K562 (cell line): ENCODE results near the gene GRB14. TPM values are rescaled to one million over a fixed set of nuclear protein-coding genes. Genes with fewer than 3 reads are reported as not detected.
A peak's percentile ranks its signal among the peaks of the same experiment; 100 is the strongest.

Experiments
- ATAC-seq: fragments of 200-7000 bp; cut with Tn5 transposase; 3 replicates; pipeline ENCODE4 v1.9.1; 2020; ENCODE audit warnings: moderate library complexity
- BruUV-seq: library from RNA; stranded (reverse); fragments of 400-500 nt; replicated peaks from 2 replicates; lab custom pipeline; 2021; lab: Mats Ljungman, UMichigan
- CTCF ChIA-PET: fragments of 300-600 bp; formaldehyde crosslinking; extraction: SDS; loops from one replicate; lab custom pipeline; 2021; ENCODE audit warnings: low intra/inter-chr PET ratio; lab: Yijun Ruan, JAX
- POLR2A ChIA-PET: fragments of 300-600, 350-650 bp; sonication (Branson Sonifier 250); formaldehyde crosslinking; extraction: SDS; loops from one replicate; lab custom pipeline; 2021; ENCODE audit warnings: antibody characterized with exemption, inconsistent platforms; lab: Yijun Ruan, JAX
- DNase-seq, 4 experiments: peaks; one replicate each; pipeline versions ENCODE4 v3.0.0 to v3.0.0-alpha.2; 2011 to 2018; ENCODE audit warnings: low spot score in 3 of 4, mixed read lengths in 3 of 4; ENCODE audit errors: extremely low read depth in 1 of 4
- FAIRE-seq: peaks from 2 replicates; lab custom pipeline; 2011; peaks lifted over from hg19 to GRCh38; lab: Jason Lieb, UNC
- H2AFZ ChIP-seq: 2 replicates; pipeline ENCODE4 v1.6.0; 2011; ENCODE audit warnings: low read depth, low read length, control low read depth, inconsistent platforms
- H3K27ac ChIP-seq: fragments of 200-600 bp; 3 replicates; pipeline ENCODE4 v1.8.0; 2011; ENCODE audit warnings: low read depth, mild to moderate bottlenecking, control low read depth, inconsistent platforms, low read length, moderate library complexity, mixed read lengths; ENCODE audit errors: extremely low read depth
- H3K27me3 ChIP-seq, 2 experiments: fragments of 300-600 bp in 1 of 2; 2 replicates in 1 of 2; 3 replicates in 1 of 2; pipeline versions ENCODE4 v1.6.0 to v1.8.0; 2011; ENCODE audit warnings: inconsistent platforms in 2 of 2, low read length in 2 of 2, mild to moderate bottlenecking in 1 of 2, mixed read lengths in 1 of 2, moderate library complexity in 1 of 2; ENCODE audit not compliant: control insufficient read depth in 2 of 2, insufficient read depth in 2 of 2
- H3K36me3 ChIP-seq: fragments of 300-600 bp; 3 replicates; pipeline ENCODE4 v1.8.0; 2011; ENCODE audit warnings: mild to moderate bottlenecking, low read length, inconsistent platforms; ENCODE audit not compliant: control insufficient read depth, insufficient read depth
- H3K4me1 ChIP-seq, 2 experiments: fragments of 200-600 bp in 1 of 2; replicated peaks in 1 of 2; 2 replicates in 1 of 2; 3 replicates in 1 of 2; pipeline versions ENCODE4 v1.5.1 to v1.8.0; 2011; ENCODE audit warnings: inconsistent platforms in 2 of 2, low read length in 2 of 2, mild to moderate bottlenecking in 1 of 2, mixed read lengths in 1 of 2, moderate library complexity in 1 of 2; ENCODE audit not compliant: control insufficient read depth in 2 of 2, insufficient read depth in 2 of 2
- H3K4me2 ChIP-seq: 2 replicates; pipeline ENCODE4 v1.6.1; 2011; ENCODE audit warnings: low read length, control low read depth, inconsistent platforms, mixed read lengths; ENCODE audit not compliant: insufficient read depth
- H3K4me3 ChIP-seq: fragments of 200-600 bp; sonication (generic), shearing (Covaris generic); 2 replicates; pipeline ENCODE4 v1.5.1; 2016; ENCODE audit warnings: control low read depth, inconsistent platforms
- H3K79me2 ChIP-seq: fragments of 200-600 bp; 3 replicates; pipeline ENCODE4 v1.8.0; 2011; ENCODE audit warnings: low read length, inconsistent platforms; ENCODE audit not compliant: control insufficient read depth, insufficient read depth
- H3K9ac ChIP-seq, 2 experiments: 2 replicates each; pipeline versions ENCODE4 v1.6.0 to v1.6.1; 2011; ENCODE audit warnings: low read depth in 2 of 2, low read length in 2 of 2, control low read depth in 1 of 2, inconsistent platforms in 1 of 2, mild to moderate bottlenecking in 1 of 2, mixed read lengths in 1 of 2; ENCODE audit not compliant: insufficient read depth in 1 of 2
- H3K9me1 ChIP-seq: one replicate; pipeline ENCODE4 v1.6.0; 2011; ENCODE audit warnings: inconsistent platforms, mild to moderate bottlenecking, low read length, moderate library complexity; ENCODE audit not compliant: control insufficient read depth, insufficient read depth
- H3K9me3 ChIP-seq: replicated peaks from 2 replicates; pipeline ENCODE4 v1.5.1; 2011; ENCODE audit warnings: low read depth, low read length, inconsistent platforms; ENCODE audit not compliant: control insufficient read depth, insufficient read depth
- H4K20me1 ChIP-seq: replicated peaks from 2 replicates; pipeline ENCODE4 v1.6.1; 2011; ENCODE audit warnings: low read length, inconsistent platforms, mixed read lengths; ENCODE audit not compliant: control insufficient read depth, insufficient read depth
- ASH1L ChIP-seq: fragments of 450-650 bp; IDR thresholded peaks from 2 replicates; pipeline ENCODE4 v1.6.1; 2018; ENCODE audit warnings: borderline replicate concordance, mild to moderate bottlenecking, low read depth; ENCODE audit not compliant: partially characterized antibody
- CBX3 ChIP-seq, 2 experiments: IDR thresholded peaks; 1 replicate in 1 of 2; 2 replicates in 1 of 2; pipeline ENCODE4 v1.6.1; 2012; ENCODE audit warnings: inconsistent platforms in 2 of 2, low read length in 2 of 2, borderline replicate concordance in 1 of 2, control low read depth in 1 of 2
- CEBPG ChIP-seq, 3 experiments: fragments of 200-800 bp in 1 of 3; sonication (Bioruptor generic) in 1 of 3; sonication (generic) in 1 of 3; formaldehyde crosslinking in 1 of 3; IDR thresholded peaks in 2 of 3; conservative IDR thresholded peaks in 1 of 3; 2 replicates each; pipeline versions ENCODE4 v1.6.1 to v1.8.0; 2016 to 2022; ENCODE audit warnings: missing compliant biosample characterization in 2 of 3, missing genetic modification characterization in 2 of 3, mild to moderate bottlenecking in 1 of 3, missing genetic modification reagents in 1 of 3
- FOXJ2 ChIP-seq: fragments of 200-800 bp; sonication (Bioruptor generic); IDR thresholded peaks from 2 replicates; pipeline ENCODE4 v1.6.1; 2016; ENCODE audit warnings: missing genetic modification characterization, missing compliant biosample characterization
- HLTF ChIP-seq: fragments of 450-650 bp; IDR thresholded peaks from 2 replicates; pipeline ENCODE4 v1.6.1; 2016
- HOMEZ ChIP-seq: fragments of 250-450 bp; sonication (Bioruptor Pico); IDR thresholded peaks from 2 replicates; pipeline ENCODE4 v1.4.0; 2020; ENCODE audit warnings: mild to moderate bottlenecking, moderate library complexity
- KDM1A ChIP-seq, 2 experiments: fragments of 450-650 bp; IDR thresholded peaks; 2 replicates each; pipeline ENCODE4 v1.6.1; 2016; ENCODE audit warnings: mild to moderate bottlenecking in 2 of 2
- MTA1 ChIP-seq: fragments of 450-650 bp; IDR thresholded peaks from 2 replicates; pipeline ENCODE4 v1.6.1; 2017; ENCODE audit warnings: borderline replicate concordance
- NCOA1 ChIP-seq: fragments of 450-650 bp; IDR thresholded peaks from 2 replicates; pipeline ENCODE4 v1.6.1; 2016; ENCODE audit warnings: low read depth
- POLR3G ChIP-seq: IDR thresholded peaks from 2 replicates; pipeline ENCODE4 v1.6.1; 2011; ENCODE audit not compliant: insufficient read length, insufficient replicate concordance; ENCODE audit errors: extremely low read depth
- POU5F1 ChIP-seq: fragments of 150-350 bp; IDR thresholded peaks from 2 replicates; pipeline ENCODE4 v1.6.1; 2014; ENCODE audit warnings: borderline replicate concordance, low read length, low read depth, mild to moderate bottlenecking; ENCODE audit not compliant: partially characterized antibody
- PRPF4 ChIP-seq: fragments of 200-400 bp; formaldehyde crosslinking; IDR thresholded peaks from one replicate; pipeline ENCODE4 v1.6.1; 2017; ENCODE audit warnings: low read length, low read depth, mild to moderate bottlenecking; ENCODE audit not compliant: insufficient read depth, poor library complexity, severe bottlenecking
- SAP30 ChIP-seq: fragments of 200-600 bp; sonication (generic); IDR thresholded peaks from 2 replicates; pipeline ENCODE4 v1.6.1; 2012; ENCODE audit warnings: borderline replicate concordance, low read depth, mild to moderate bottlenecking, moderate library complexity, low read length, control low read depth, inconsistent platforms; ENCODE audit not compliant: insufficient read depth, poor library complexity, severe bottlenecking
- SUPT5H ChIP-seq: fragments of 450-650 bp; IDR thresholded peaks from 2 replicates; pipeline ENCODE4 v1.6.1; 2016
- ZNF766 ChIP-seq: fragments of 200-800 bp; sonication (Bioruptor generic); conservative IDR thresholded peaks from 2 replicates; pipeline ENCODE4 v1.6.1; 2016; ENCODE audit warnings: missing genetic modification characterization, missing compliant biosample characterization
- WGBS: fragments of 100-300 bp; shearing (Covaris generic); methylation state at CpG from one replicate; pipeline ENCODE4 v1.1.6; 2016; ENCODE audit warnings: low coverage, mixed read lengths; ENCODE audit not compliant: insufficient coverage; ENCODE audit errors: missing lambda C conversion rate; 5-methylcytosine and 5-hydroxymethylcytosine counted together
- in situ Hi-C: fragments of 300-500 bp; cut with MboI; formaldehyde crosslinking; loops from 4 replicates; pipeline ENCODE4 v1.15.0; 2018; ENCODE audit warnings: inconsistent platforms, mixed read lengths
- intact Hi-C: fragments of 100-400 bp; cut with micrococcal nuclease; formaldehyde crosslinking; loops from 2 replicates; pipeline ENCODE4 v1.14.2; 2022
- polyA plus RNA-seq, 8 experiments: library from polyadenylated mRNA; depleted of rRNA in 4 of 8; stranded (reverse) in 5 of 8; unstranded in 3 of 8; fragments of >200 nt; fragmentation: Nextera tagmentation in 2 of 8; fragmentation: Illumina TruSeq in 1 of 8; extraction: Ambion mirVana in 2 of 8; extraction: Trizol in 1 of 8; gene quantifications; 2 replicates each; pipeline versions ENCODE4 v1.2.1 to v1.2.3, GENCODE V29; 2011 to 2014; ENCODE audit warnings: inconsistent platforms in 1 of 8, missing spikeins in 1 of 8
- total RNA-seq, 7 experiments: library from RNA; depleted of rRNA in 6 of 7; stranded (reverse); fragments of >200 nt in 6 of 7; fragmentation: Illumina TruSeq in 2 of 7; extraction: Trizol in 2 of 7; gene quantifications; 2 replicates each; pipeline versions ENCODE4 v1.2.1 to v1.2.3, GENCODE V29; 2011 to 2021; ENCODE audit warnings: low replicate concordance in 1 of 7

Gene GRB14
- total and polyA plus RNA-seq, 9 of the 15 experiments (the other 6 are each of a cell fraction or from before 2014, with no cell fraction given) = not detected

- ChIA-PET CTCF (no interaction called here), POLR2A (no interaction called here)
- intact Hi-C loops (no loop called here), in situ Hi-C loops (no loop called here)
- H2AFZ ChIP-seq = no peak overlapping the region
- H3K27me3 ChIP-seq = no peaks in the 10 kb centered on the region
- no peak overlapping the region for H3K27ac ChIP-seq
- no peak overlapping the region for H3K4me3 ChIP-seq
- no peaks in the 10 kb centered on the region for H3K9me1 ChIP-seq
- BruUV-seq = no TSS peak
- no peaks in the 10 kb centered on the region for H3K79me2 ChIP-seq
- no peak for TF ChIP-seq SUPT5H
- no peak for TF ChIP-seq KDM1A (IDR thresholded peaks at IDR 0.05)
- no peak for TF ChIP-seq CEBPG (CRISPR knock-in tag; IDR thresholded peaks at IDR 0.05)
- 0 out of 4 replicates have a peak, but pooled peaks of 1 of the 2 experiments have one; percentile 51 for TF ChIP-seq CEBPG (tag; conservative IDR thresholded peaks at IDR 0.05 in 1 of 2, IDR thresholded peaks at IDR 0.05 in 1 of 2)
- DNase-seq (no peak), ATAC-seq (no peak), FAIRE-seq (no peak)
- no peaks in the 10 kb centered on the region for H3K36me3 ChIP-seq
- no peaks in the 10 kb centered on the region for H3K4me1 ChIP-seq
- H3K9me3 ChIP-seq = no peaks in the 10 kb centered on the region; the same call in none of the 2 replicates
- no peak overlapping the region for H3K9ac ChIP-seq
- H3K4me2 ChIP-seq = no peak overlapping the region
- no peaks in the 10 kb centered on the region for H4K20me1 ChIP-seq
These were observed 40.1 kb upstream of the GRB14 start for GRCh38 chr2:164661349-164661748.

GRCh38 chr2:164657129-164657528 is 35.8 kb upstream of the GRB14 start:
- no peak for ATAC-seq
- Histone ChIP-seq H3K27me3 (no peaks in the 10 kb centered on the region), H3K9ac (no peak overlapping the region), H3K9me3 (no peaks in the 10 kb centered on the region; the same call in none of the 2 replicates), H4K20me1 (no peaks in the 10 kb centered on the region), H2AFZ (no peak overlapping the region), H3K79me2 (no peaks in the 10 kb centered on the region), H3K4me2 (no peak overlapping the region), H3K4me1 (no peaks in the 10 kb centered on the region), H3K9me1 (no peaks in the 10 kb centered on the region), H3K27ac (no peak overlapping the region), H3K36me3 (no peaks in the 10 kb centered on the region), H3K4me3 (no peak overlapping the region)
- in situ Hi-C loops (no loop called here), intact Hi-C loops (no loop called here)
- ChIA-PET CTCF (no interaction called here), POLR2A (interaction anchor here (0.6 kb wide), 1 partner anchor 1024 kb away, joined by 3 read pairs; no protein-coding TSS in a partner anchor)
- DNase-seq = no peak
- BruUV-seq = no TSS peak
- WGBS = 9% methylated on average over 2 of the region's 2 CpGs
- no peak for FAIRE-seq
- TF ChIP-seq POU5F1 (no peak), SAP30 (no peak), CBX3 (IDR thresholded peaks at IDR 0.05; ENCODE audit: borderline replicate concordance in 1 of 2, low read length in 2 of 2) (no peak), NCOA1 (no peak), POLR3G (no peak), FOXJ2 (tag) (no peak), ZNF766 (CRISPR knock-in tag) (no peak), HLTF (no peak), MTA1 (no peak), HOMEZ (CRISPR knock-in tag) (no peak), PRPF4 (no peak), ASH1L (no peak)
